Vagina (tissue), 2 donors: ENCODE results near the gene FYCO1.

Experiments
- CTCF ChIP-seq, 3 experiments: fragments of 450-650 bp in 2 of 3; fragments of 200-600 bp in 1 of 3; sonication (generic) in 1 of 3; IDR thresholded peaks; one replicate each; pipeline ENCODE4 v1.5.1; 2017 to 2019; ENCODE audit warnings: antibody characterized with exemption in 3 of 3, mild to moderate bottlenecking in 2 of 3, moderate library complexity in 2 of 3
- POLR2A ChIP-seq, 2 donors: fragments of 450-650 bp; IDR thresholded peaks; one replicate each; pipeline ENCODE4 v1.6.1; 2017; ENCODE audit warnings: antibody characterized with exemption in 2 of 2, mild to moderate bottlenecking in 2 of 2, moderate library complexity in 2 of 2
- POLR2AphosphoS5 ChIP-seq, 2 donors: sonication (generic); formaldehyde crosslinking; IDR thresholded peaks; one replicate each; pipeline ENCODE4 v1.9.0; 2017; ENCODE audit warnings: antibody characterized with exemption in 2 of 2, mild to moderate bottlenecking in 2 of 2, low read depth in 1 of 2; ENCODE audit not compliant: insufficient read depth in 1 of 2

DNA sequence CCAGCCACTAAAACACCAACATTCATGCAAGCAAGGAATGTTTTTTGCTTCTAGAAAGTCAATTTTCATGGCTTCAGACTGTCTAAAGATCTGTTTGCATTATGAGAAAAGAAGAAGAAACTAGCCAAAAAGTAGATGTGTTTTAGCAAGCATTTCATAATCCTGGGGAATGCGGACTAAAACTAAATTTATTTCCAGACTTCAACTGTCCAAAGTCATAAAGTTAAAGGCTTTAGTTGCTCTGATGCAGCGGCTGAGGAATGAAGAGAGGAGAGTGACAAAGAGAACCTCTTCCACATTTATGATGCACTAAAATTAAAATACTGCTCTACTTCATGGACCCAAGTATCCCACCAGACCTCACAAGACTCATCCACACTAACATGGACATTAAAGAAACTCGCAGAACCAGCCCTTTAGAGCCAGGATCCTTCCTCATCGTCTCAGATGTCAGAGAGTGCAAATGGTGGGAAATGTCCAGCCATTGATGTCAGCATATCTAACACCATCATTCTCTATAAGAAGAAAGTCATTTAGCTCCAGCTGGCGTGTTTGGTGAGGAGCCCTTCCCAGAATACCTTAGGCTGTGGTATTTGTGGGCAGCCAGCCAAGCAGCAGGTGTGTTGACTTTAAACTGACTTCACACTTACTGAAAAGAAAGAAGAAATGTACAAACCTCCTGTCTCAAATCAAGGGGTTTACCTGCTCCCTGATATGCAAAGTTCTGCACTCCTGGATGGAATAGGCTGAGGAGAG is 17.4 kb downstream of the FYCO1 start:
- no peak for TF ChIP-seq CTCF (IDR thresholded peaks at IDR 0.05)
- TF ChIP-seq POLR2AphosphoS5 (IDR thresholded peaks at IDR 0.05; ENCODE audit: insufficient read depth in 1 of 2, low read depth in 1 of 2): no peak
- no peak for TF ChIP-seq POLR2A (IDR thresholded peaks at IDR 0.05)
